ENCODE measurements around the gene PPP1R16B. TPM values are rescaled to one million over a fixed set of nuclear protein-coding genes. Genes with fewer than 3 reads are reported as not detected.

PPP1R16B gene
- total and polyA plus RNA-seq, 2 of the 8 experiments (the other 6 are each of a cell fraction or from before 2014, with no cell fraction given): 2.6 to 8.9 TPM

DNA sequence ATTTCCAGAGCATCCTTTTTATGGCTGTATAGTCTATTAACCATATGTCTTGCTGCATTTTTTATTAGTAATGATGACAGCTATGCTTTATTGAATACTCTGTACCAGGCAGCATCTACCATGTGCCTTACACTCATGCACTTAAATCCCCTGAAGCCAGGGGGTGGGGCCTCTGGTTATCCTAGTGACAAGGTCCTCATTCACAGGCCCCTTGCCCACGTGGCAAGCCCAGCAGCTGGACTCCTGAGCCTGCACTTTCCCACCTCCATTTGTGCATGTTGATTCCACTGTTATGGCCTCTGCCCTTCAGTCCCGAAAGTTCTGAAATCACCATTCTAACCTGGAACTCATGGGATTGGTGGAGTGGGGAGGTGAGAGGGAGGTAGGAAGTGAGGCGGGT, 35.0 kb upstream of the PPP1R16B start (continued):
- TF ChIP-seq, protein P1, sequence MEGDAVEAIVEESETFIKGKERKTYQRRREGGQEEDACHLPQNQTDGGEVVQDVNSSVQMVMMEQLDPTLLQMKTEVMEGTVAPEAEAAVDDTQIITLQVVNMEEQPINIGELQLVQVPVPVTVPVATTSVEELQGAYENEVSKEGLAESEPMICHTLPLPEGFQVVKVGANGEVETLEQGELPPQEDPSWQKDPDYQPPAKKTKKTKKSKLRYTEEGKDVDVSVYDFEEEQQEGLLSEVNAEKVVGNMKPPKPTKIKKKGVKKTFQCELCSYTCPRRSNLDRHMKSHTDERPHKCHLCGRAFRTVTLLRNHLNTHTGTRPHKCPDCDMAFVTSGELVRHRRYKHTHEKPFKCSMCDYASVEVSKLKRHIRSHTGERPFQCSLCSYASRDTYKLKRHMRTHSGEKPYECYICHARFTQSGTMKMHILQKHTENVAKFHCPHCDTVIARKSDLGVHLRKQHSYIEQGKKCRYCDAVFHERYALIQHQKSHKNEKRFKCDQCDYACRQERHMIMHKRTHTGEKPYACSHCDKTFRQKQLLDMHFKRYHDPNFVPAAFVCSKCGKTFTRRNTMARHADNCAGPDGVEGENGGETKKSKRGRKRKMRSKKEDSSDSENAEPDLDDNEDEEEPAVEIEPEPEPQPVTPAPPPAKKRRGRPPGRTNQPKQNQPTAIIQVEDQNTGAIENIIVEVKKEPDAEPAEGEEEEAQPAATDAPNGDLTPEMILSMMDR (IDR thresholded peaks at IDR 0.05; ENCODE audit: control extremely low read depth in 1 of 3, insufficient read depth in 1 of 3, low read depth in 1 of 3, low read length in 3 of 3): no peak
- no peak for TF ChIP-seq CTBP2 (IDR thresholded peaks at IDR 0.05; ENCODE audit: borderline replicate concordance, insufficient read depth, insufficient read length, low read length)
- no peak for TF ChIP-seq TBP (IDR thresholded peaks at IDR 0.05; ENCODE audit: low read depth, low read length)
- TF ChIP-seq KDM1A (IDR thresholded peaks at IDR 0.05; ENCODE audit: borderline replicate concordance, low read length): no peak
- TF ChIP-seq MAFK (IDR thresholded peaks at IDR 0.05; ENCODE audit: low read depth, low read length): no peak
